NCI-H1930 (cell line): Measurements from ENCODE around the gene RFX1.

Experiments used
- DNase-seq, 2 experiments: peaks; one replicate each; lab custom pipeline; 2025; lab: John Stamatoyannopoulos, UW

The RFX1 gene

DNA sequence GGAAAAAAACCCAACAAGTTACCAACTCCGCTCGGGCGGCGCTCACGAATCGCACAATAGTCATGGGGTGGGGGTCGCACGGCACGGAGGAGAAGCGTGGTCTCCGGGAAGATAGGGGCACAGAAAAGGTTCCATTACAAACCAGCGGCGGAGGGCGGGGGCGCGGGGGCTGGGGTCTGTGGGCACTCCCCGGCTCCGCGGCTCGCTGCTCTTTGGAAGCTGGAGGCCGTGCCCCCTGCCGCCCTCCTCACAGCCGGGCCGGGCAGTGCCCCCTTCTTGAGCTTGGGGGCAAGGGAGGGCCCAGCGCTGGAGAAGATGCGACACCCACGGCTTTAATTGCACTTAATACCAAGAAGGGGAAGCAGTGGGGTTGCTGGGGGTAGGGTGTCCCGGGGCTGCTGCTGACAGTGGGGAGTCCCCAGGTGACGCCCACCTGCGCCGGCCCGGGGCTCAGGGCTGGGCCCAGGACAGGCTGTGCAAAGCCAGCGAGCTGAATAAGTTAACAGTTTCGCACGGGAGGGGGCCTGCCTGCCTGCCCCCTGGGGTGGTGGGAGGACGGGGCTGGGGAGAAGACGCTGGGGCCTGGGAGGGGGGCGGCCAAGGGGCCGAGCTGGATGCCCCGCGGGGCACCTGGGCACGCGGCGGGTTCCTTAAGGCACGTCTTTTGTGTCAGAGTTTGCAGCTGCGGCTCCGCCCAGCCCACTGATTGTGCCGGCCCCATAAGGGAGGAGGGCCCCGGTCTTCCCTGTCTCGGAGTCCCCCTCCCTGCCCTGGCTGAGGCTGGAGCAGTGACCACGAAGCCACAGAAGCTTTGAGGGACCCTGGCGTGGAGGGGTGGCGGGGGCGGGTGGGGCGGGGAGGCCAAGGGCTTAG is 44.1 kb downstream of the RFX1 start:
- no peak for DNase-seq

DNA sequence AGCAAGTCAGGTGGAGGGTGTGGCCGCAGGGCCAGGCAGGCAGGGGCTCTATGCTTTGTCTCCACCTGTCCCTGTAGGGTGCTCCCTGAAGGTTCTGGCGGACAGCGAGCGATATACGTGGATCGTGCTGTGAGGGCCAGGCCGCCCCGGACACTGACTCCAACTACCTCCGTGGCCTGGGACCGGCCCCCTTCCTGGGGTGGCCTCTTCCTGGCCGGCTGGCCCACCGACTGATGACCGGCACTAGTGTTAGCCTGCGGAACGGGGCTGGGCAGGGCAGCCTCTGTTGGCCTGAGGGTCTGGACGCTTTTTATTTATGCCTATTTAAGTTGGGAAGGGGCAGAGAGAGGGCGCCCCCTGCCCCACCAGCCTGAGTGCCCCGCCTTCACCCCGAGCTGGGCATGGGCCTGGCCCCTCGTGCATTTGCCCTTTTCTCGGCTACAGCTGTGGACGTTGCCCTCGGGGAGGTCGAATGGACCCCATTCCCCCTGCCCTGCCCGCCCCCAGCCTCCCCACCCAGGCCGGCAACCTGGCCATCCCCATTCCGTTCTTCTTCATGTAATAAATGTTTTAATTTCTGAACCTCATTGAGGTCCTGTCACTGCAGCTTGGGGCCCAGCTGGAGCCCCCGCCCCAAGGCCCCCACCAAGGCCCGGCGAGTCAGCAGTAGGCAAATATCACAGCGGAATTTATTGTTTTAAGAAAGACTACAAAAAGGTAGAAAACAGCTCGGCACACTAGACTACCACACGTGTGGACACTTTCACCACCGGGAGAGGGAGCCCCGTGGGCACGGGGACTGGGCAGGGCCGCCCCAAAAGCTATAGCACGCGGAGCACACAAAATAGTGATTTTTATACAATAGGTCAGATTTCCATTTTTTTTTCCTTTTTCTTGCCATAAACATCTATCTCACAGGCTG is 45.0 kb downstream of the RFX1 start:
- no peak for DNase-seq

DNA sequence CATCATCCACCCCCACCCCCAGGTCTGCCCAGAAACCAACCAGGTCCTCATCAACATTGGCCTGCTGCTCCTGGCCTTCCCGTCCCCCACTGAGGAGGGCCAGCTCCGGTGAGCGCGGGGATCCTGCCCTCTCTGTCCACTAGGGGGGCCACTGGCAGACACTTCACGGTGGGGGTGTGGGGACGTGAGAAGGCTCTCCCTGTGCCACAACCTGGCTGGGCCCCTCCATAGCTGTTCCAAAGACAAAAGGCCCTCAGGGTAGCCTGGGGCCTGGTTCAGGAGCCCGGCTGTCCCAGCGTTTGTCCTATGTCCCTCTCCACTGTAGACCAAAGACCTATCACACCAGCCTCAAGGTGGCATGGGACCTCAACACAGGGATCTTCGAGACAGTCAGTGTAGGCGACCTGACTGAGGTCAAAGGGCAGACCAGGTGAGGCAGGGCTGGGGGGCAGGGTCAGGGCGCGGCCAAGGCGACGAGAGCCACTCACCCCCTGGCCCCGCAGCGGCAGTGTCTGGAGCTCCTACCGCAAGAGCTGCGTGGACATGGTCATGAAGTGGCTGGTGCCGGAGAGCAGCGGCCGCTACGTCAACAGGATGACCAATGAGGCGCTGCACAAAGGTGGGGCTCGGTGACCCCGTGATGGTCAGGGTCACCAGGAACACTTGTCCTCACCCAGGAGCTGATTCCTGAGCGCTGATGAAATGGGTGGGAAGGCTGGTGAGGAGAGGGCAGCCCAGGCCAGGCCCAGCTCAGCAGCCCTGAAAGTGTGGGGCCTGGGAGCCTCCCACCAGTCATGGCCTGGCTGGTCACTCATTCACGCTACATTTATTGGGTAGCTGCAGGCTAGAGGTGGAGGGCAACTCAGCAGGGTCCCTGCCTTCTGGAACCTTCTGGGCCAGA is 45.9 kb downstream of the RFX1 start:
- DNase-seq: no peak

DNA sequence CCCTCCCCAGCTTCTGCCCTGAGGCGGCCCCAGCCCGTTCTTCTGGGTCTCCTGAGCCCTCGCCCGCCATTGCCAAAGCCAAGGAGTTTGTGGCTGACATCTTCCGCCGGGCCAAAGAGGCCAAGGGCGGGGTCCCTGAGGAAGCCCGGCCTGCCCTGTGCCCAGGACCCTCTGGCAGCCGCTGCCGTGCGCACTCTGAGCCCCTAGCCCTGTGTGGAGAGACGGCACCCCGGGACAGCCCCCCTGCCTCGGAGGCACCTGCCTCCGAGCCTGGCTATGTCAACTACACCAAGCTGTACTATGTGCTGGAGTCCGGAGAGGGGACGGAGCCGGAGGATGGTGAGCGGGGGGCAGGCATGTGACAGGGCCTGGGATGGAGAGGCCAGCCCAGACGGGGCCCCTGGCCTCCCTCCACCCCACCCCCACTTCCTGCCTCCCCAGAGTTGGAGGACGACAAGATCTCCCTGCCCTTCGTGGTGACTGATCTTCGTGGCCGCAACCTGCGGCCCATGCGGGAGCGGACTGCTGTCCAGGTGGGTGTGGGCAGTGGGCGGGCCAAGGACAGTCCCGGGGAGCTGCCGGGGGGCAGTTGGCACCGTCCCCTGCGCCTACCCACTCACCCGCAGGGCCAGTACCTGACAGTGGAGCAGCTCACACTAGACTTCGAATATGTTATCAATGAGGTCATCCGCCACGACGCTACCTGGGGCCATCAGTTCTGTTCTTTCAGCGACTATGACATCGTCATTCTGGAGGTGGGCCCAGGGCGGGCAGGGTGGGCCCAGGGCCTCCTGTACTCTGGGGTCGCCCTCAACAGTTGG is 46.8 kb downstream of the RFX1 start:
- no peak for DNase-seq

DNA sequence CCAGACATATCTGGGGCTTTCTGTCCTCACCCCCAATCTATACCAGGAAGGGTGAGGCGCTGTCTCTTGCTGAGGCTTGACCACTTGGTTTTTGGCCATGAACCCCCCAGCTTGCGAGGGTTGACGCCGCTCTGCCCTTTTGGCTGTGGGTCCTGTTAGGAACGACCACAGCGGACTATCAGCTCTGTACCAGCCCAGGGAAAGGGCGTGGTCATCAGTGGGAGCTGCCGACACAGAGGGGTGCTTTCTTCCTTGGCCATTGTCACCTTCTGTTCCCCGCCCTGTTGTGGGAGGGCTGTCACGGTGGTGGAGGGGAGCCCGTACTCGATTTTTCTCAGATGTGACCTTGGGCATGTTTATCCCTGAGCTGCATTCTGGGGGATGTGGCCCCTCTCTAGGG is 48.1 kb downstream of the RFX1 start:
- DNase-seq: no peak

DNA sequence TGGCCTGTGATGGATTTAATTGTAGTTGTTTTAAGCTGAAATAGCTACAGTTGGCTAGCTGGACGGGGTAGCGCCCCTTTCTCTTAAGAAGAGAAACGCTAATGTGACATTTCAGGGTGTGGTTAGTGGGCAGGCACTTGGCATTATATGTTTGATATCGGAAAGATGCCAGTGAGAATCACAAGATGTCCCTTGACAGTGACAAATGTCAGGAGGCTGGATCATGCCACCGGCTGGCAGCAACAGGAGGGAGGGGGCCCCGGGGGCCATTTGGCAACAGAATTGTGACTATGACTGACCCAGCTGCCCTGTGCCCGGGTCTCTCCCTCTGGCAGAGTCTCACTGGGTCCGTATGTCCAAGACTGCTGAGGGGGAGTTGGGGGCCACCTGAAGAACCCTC is 49.1 kb downstream of the RFX1 start:
- no peak for DNase-seq

DNA sequence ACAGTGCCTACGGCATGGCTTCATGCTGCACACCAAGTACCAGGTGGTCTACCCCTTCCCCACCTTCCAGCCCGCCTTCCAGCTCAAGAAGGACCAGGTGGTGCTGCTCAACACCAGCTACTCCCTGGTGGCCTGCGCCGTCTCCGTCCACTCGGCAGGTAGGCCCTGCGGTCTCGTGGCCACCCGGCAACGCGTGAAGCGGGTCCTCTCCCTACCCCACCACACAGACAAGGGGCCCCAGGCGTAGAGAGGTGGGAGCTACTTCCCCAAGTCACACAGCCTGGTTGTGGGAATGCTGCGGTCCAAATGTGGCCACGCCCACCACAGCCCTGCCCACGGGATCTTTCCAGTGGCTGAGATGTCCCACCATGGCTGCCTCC is 49.8 kb downstream of the RFX1 start:
- no peak for DNase-seq

DNA sequence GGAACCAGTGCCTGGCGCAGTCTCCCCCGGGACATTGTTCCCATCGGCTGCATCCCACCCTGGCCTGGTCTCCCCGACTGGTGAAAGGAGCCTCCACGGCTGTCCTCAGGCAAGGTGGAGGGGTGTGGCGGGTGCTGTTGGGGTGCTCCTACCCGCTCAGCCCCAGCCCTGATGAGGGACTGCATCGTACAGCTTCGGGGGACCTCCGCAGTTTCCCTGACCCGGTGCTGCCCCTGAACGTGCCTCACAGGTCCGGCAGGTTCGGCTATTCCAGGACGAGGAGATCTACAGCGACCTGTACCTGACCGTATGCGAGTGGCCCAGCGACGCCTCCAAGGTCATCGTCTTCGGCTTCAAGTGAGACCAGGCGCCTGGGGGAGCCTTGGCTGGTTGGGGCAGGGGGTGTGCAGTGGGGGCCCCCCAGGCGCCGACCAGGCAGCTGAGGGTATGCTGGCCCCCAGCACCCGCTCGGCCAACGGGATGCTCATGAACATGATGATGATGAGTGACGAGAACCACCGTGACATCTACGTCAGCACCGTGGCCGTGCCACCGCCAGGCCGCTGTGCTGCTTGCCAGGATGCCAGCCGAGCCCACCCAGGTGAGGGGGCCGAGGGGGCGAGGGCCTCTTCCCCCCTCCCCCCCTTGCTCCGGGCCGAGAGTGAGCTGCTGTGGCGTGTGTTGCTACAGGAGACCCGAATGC is 50.3 kb downstream of the RFX1 start:
- DNase-seq: no peak

DNA sequence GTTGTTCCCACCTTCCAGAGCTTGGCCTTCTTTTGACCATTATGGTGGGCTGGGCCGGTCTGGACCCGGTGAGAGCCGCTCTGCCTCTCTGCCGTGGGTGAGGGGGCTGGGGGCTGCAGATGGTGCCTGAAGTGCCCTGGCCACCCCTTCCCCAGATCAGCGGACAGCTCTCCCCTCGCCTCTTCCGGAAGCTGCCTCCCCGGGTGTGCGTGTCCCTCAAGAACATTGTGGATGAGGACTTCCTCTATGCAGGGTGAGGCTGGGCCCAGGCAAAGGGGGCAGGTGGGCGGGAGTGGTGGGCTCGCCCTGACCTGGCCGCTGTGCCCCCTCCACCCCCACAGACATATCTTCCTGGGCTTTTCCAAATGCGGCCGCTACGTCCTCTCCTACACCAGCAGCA is 51.9 kb downstream of the RFX1 start:
- no peak for DNase-seq

DNA sequence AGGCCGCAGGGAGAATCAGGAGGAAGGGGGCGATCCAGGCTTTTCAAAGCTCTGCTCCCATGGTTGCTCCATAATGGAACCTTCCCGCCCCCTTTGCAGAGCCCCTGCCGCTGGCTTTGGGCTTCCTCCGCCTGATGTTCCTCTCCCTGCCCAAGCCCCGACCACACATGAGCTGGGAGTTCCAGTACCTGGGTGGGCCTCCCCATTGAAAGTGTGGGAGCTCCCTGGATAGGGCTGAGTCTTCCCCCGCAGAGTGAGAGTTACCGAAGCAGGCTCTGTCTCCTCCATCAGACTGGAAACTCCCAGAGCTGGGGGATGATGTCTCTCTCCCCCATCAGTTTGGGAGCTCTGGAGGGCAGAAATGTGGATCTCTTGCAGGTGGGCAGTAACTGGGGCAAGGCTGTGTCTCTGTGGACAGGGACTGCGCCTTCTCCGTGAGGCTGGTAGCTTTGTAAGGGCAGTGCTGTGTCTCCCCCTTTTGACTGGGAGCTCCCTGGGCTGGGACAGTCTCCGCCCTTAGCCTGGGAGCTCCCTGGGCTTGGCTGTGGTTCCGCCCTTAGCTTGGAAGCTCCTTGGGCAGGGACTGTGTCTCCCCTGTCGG is 53.1 kb downstream of the RFX1 start:
- DNase-seq: no peak

DNA sequence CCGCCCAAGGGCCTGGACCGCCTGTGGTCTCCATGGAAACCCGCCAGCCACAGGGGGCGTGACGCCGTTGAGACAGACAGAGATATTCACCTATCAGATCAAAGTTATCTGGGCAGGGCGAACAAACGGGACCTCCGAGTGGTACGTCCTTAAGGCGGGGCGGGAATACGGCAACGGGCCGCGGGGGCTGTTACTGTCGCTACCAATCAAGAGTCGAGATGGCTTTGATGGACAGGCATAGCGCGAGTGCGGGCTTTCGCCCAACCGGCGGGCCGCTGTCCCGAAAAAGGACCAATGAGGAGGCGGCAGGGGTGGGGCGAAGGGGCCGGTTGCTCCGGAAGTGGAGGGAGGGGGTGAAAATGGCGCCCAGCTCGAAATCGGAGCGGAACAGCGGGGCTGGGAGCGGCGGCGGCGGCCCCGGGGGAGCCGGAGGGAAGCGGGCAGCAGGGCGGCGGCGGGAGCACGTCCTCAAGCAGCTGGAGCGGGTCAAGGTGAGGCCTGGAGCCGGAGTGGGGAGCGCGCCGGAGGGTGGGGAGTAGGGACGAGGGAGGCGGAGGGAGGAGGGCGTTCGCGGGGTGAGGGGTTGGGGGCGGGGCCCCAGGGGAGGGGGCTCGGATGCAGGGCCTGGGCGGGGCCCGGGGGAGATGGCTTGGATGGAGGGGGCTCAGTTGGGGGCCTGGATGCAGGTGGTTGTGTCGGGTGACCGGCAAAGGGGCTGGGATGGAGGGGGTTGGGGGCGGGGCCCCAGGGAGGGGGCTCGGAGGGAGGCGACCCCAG is 53.8 kb downstream of the RFX1 start, which contains the start of gene DCAF15:
Gene DCAF15 (plus strand): TSS at position 356 of the 777 bp plus-strand sequence. CDS start 4 bp downstream, at position 360.
- peak; percentile 97 for DNase-seq

DNA sequence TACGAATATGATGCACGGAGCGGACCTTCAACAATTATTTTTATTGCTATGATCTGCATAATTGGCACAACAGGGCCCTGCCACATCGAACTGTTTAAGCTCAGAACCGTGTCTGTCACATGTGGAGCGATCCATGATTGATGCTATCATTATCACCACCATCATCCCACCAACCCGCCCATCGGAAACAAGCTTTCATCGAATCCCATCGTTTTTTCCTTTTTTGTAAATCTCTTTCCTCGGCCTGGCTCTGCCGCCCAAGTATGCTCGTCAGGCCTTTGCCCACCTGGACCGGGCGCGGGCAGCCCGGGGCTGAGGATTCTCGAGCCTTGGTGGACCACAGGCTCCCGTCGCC is 54.3 kb downstream of the RFX1 start:
- DNase-seq: no peak

DNA sequence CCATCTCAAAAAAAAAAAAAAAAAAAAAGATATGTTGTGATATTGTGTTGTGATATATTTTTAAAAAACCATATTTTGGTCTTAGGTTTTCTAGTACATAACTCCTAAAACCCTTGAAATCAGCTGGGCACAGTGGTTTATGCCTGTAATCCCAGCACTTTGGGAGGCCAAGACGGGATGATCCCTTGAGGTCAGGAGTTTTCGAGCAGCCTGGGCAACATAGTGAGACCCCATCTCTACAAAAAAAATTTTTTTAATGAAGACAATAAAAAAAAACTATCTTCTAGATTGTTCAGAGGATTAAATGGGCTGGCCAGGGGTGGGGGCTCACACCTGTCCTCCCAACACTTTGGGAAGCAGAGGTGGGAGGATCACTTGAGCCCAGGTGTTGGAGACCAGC is 55.1 kb downstream of the RFX1 start:
- DNase-seq: no peak

DNA sequence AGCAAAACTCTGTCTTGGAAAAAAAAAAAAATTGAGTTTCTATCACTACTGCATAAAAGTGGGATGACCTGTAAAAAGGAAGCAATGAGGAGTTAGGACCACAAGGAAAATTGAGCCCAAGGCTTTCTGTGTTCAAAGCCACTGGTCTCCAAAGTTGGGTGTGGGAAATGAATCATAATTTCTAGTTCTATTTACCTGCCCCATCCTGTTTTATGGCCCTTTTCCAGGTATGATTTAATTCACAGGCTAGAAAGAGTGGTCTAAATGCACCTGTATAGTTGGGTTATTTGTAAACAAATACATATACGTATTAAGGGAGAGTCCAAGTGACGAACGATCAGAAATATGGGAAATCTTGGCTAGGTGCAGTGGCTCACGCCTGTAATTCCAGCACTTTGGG is 59.7 kb downstream of the RFX1 start:
- DNase-seq: no peak

DNA sequence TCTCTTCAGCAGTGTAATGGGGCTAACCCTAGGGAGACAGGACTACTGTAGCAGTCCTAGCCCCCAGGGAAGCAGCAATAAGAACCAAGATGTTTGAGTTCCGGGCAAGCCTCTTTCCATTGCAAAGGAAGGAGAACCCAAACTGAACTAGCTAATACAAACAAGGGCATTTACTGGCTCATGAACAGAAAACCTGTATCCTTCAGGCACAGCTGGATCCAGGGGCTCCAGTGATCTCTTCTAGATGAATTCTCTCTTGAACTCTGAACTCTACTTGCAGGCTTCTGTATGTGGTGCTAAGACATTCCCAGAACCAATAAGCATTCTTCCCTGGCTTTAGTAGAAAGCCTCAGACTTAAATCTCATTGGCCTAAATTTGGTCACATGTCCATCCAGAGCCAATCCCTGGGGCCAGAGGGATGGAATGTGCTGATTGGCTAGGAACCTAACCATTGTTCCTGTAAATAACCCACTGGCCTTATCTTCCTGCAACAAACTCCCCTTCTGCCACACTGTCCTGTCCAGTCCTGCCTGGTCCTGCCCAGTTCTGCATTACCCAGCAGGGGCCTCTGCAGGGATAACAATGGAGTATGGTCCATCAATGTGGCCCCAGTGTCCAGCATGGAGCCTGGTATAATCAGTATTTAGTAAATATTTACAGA is 64.0 kb downstream of the RFX1 start:
- no peak for DNase-seq

DNA sequence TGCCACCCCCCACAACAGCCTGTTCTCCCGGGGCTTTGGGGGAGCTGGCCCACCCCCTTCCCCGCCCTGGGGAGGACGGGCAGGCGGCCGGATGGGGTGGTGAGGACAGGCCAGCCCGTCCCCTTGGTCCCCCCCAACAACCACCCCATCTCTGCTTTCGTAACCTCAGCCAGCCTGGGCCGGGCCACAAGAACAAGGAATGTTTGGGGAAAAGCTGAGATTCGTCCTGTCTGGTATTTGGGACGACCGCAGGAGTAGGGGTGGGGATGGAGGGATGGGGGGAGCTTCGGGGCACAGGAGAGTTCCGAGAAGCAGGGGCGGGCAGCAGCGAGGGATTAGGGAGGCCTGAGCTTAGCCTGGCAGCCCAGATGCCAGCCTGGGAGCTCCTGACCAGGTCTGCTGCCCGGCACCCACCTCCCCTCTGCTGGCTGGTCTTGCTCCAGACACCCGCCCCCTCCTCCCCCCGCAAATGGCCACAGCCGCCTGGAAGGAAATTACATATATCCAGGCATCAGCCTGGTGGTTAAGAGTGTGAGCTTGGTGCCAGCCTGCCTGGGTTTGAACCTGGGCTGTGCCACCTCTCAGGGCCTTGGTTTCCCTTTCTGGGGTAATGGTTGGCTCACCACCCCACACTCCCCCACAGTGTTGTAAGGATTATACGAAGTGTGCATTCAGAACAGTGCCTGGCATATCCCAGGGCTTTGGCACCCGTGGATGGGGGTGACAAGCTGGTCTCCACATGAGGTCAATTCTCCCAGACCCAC is 67.6 kb downstream of the RFX1 start, which contains the start of gene PODNL1:
Gene PODNL1 (minus strand): TSS at position 117 of the 764 bp plus-strand sequence. CDS start 236 bp downstream, outside the sequence.
- DNase-seq: no peak

DNA sequence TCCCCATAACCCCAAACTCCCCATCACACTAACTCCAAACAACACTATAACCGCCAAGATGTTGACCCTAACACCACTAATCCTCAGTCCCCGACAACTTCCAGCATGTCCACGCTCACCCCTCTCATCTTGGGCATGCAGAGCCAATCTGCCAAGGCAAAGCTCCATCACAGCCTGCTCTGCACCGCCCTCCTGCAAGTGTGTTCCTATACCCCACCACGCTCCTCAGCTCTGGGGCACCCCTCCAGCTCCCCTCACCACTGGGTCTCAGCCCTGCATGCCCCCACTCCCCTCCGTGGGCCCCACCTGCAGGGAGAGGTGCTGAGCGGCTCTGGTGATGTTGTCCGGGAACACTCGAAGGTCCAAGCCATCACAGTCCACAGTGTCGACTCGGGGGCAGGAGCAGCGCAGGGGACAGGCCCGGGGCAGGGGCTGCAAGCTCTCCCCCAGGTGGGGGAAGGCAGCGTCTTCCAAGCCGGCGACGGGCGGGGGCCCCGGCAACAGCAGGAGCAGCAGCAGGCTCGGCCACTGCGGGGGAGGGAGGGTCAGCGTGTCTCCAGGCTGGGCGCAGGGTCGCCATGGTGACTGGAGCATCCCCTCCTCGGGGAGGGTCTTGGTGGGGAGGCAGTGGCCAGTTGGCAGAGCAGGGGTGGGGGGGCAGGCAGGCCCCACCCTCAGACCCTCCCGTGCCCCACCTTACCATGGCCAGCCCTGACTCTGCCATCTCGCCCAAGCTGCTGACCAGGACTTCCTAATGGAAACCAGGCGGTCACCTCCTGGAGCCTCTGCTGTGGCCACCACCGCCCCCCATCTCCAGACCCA is 68.4 kb downstream of the RFX1 start:
- no peak for DNase-seq
